Head of caudate nucleus (tissue), 42 donors: ENCODE data around the gene PUM2.
"Not testable (repeated sequence)": the region's sequence is repeated elsewhere in the genome, so short reads cannot be mapped to it uniquely, and the experiment has no call there.

Experiments
- DNase-seq, 42 donors: peaks; one replicate each; pipeline versions ENCODE4 v3.0.0 to v3.0.0-alpha.2; 2020 to 2021; ENCODE audit warnings: mixed read lengths in 7 of 42
- intact Hi-C: fragments of 100-400 bp; cut with DNase I; formaldehyde crosslinking; loops from one replicate; pipeline ENCODE4 v1.15.0; 2022

The PUM2 gene

DNA sequence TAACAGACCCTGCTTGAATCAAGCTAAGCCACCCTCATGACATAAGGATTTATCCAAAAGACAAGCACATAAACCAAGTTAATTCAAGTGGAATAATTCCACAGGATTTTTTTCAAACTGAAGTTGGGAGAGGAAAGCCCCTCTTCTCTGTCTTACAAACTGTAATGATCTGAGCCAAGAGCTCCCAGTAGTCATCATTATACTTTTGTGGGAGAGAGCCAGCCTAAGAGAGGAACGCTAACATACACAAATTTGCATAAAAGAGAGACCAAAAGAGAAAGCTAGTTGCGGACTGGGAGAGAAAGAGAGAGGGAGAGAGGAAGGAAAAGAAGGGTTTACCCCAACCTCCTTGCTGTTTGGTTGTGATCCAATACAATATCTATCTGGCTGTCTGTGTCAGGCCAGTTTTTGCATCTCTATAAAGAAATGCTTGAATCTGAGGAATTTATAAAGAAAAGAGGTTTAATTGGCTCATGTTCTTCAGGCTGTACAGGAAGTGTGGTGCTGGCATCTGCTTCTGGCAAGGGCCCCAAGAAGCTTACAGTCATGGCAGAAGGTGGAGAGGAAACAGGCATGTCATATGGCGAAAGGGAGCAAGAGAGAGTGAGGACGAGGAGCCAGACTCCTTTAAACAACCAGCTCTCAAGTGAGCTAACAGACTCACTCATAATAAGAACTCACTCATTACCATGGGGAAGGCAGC lies 20.8 kb upstream of the PUM2 start:
- DNase-seq, result no peak
- intact Hi-C loops, result no loop called here

DNA sequence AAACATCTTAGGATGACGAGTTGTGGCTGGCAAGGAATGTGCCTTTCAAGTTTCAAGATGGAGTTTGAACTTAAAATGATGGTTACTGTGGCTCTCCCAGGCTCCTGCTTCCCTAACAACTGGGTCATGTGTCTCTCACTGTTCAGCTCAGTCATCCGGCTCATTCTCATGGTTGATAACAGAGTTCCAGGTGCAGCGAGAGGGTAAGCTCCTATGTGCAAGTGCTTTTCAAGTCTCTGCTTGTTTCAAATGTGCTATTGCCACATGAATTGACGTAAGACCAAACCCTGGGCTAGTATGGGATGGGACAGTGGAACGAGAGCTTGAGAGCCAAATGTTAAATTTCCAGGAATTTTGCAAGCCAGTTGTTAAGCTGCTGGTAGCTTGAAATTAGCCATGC lies 19.5 kb upstream of the PUM2 start:
- DNase-seq, result no peak

DNA sequence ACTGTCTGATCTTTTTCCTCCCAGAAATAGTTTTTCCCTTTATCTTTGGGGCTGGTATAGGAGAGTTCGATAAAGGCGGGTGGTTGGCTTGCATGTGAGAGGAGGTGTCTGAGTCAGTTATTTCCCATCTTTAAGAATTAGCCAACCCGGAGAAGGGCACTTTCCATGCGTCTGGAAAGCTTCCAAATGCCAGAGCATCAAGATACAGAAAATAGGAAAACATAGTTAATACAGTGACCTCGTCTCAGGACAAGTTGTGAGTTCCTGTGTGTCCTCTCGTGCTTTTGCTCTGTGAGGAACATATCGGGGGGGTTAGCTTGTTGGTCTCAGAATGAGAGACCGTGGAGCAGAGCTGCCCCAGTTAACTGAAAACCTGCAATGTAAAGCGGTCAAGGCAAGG lies 18.7 kb upstream of the PUM2 start:
- no peak for DNase-seq
- intact Hi-C loops, result no loop called here

More for the DNA sequence above, 19.5 kb upstream of the PUM2 start:
- intact Hi-C loops, result no loop called here

DNA sequence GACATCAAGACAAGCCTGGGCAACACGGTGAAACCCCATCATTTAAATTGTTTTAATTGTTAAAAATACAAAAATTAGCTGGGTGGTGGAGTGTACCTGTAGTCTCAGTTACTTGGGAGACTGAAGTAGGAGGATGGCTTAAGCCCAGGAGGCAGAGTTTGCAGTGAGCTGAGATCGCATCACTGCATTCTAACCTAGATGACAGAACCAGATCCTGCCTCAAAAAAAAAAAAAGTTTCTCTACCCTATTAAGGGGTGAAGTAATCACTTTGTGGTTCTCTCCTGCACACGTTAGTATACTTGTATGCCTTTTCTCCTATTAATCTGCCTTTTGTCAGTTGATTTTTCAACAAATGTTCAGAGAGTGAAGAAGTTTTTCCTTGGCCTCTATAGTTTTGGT lies 18.1 kb upstream of the PUM2 start:
- no peak for DNase-seq
- intact Hi-C loops, result no loop called here

DNA sequence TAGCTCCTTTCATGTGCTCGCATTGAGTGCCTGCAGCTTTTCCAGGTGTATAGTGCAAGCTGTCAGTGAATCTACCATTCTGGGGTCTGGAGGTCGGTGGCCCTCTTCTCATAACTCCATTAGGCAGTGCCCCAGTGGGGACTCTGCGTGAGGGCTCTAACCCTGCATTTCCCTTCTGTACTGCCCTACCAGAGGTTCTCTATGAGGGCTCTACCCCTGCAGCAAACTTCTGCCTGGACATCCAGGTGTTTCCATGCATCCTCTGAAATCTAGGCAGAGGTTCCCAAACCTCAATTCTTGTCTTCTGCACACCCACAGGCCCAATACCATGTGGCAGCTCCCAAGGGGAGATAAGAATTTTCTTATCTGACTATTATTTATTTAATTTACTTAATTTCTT lies 17.3 kb upstream of the PUM2 start:
- DNase-seq, intact Hi-C loops: not testable (repeated sequence)

DNA sequence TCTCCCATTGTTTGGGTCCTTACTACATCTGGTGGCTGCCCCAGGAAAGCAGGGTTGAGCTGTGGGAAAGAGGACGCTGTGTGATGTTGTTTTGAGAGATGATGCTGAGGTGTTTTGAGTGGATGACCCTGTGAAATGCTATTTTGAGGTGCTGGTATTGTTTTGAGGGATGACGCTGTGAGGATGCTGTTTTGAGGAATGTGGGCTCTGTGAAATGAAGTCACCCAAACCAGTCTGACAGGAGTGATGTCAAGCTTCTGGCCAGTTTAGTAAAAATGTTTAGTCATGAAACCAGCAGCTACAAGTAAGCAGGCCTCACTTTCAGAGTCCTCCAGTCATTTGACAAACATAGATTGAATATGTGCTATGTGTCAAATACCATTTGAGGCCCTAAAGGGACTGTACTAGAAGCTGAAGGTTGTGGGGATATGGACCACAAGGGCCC lies 16.1 kb upstream of the PUM2 start:
- no peak for DNase-seq
- intact Hi-C loops, result no loop called here

DNA sequence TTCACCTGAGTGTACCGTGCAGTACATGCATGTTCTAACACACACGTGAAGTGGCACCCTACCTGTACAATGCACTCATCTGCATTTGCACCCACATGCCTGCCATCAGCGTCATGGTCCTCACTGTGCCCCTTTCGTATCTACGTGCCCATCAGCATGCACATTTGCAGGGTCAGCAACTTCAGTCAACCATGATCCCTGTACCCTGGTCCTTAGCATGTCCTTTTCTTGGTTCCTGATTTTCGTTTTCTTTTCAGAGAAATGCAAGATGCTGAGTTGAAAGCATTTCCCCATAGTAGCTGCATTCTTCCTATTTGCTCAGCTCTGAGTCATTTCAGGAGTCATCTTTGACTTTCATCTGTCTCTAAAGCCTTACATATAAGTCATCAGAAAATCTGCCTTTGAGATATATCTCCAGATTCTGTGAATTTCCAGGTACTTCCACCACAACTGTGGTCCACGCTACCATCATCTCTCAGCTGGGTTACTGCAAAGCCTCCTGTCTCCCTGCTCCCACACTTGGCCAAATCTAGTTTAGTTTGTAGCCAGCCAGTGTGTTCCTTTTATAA lies 14.7 kb upstream of the PUM2 start:
- intact Hi-C loops, result no loop called here

DNA sequence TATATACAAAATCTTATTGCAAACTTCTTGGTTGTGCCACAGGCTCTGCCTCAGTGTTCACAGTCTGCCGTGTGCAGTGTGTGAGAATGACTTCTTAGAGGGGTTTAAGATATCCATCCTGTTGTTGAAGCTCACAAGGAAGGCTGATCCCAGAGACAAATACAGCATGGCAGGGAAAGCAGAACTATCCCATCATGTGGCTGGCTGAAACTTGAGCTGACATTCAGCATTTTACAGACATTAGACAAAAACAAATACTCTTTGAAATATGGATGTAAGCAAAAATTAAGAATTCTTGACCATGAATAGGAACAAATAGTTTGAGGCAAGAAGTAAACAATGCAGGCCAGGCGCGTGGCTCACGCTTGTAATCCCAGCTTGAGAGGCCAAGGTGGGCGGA lies 12.9 kb upstream of the PUM2 start:
- intact Hi-C loops, result no loop called here
- no peak for DNase-seq

More for the DNA sequence above, 14.7 kb upstream of the PUM2 start:
- no peak for DNase-seq

DNA sequence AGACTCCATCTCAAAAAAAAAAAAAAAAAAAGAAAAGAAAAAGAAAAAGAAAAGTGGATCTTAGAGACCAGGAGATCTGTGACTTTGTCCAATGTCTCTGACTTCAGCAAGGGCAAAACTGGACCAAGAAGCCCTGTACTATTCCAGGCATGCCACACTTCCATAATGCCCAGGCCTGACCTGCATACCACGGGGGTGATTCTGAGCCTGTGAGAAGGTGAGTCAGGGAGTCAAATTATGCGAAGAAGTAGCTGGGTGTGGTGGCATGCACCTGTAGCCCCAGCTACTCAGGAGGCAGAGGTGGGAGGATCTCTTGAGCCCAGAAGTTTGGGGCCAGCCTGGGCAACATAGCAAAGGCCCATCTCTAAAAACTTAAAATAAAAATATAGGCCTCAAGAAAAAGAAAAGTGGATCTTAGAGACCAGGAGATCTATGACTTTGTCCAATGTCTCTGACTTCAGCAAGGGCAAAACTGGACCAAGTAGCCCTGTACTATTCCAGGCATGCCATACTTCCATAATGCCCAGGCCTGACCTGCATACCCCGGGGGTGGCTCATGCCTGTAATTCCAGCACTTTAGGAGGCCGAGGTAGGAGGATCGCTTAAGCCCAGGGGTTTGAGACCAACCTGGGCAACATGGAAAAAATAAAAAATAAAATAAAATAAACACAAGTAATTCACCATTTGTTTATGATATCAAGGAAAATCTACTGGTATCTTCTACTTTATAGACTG lies 12.2 kb upstream of the PUM2 start:
- no peak for DNase-seq
- intact Hi-C loops, result no loop called here

DNA sequence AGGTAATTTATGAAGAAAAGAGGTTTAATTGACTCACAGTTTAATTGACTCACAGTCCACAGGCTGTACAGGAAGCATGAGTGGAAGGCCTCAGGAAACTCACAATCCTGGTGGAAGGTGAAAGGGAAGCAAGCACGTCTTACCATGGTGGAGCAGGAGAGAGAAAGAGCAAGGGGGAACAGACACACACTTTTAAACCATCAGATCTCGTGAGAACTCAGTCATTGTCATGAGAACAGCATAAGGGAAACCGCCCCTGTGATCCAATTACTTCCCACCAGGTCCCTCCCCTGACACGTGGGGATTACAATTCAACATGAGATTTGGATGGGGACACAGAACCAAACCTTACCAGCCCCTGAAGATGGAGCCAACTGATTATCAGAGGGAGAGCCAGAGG lies 11.2 kb upstream of the PUM2 start:
- intact Hi-C loops, result no loop called here
- DNase-seq, result no peak

DNA sequence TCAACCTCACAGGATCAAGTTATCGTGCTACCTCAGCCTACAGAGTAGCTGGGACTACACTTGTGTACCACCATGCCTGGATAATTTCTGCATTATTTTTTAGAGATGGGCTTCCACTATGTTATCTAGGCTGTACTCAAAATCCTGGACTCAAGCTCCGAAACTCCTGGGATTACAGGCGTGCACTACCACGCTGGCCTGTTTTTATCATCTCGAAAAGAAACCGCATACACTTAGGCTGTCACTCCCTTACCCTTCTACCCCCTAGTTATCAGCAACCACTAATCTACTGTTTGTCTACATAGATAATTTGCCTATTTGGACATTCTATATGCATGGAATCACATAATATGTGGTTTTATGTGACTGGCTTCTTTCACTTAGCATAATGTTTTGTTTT lies 8.5 kb upstream of the PUM2 start:
- intact Hi-C loops, result loop anchor here (10.0 kb wide), 1 partner anchor 286 kb away; no protein-coding TSS in a partner anchor

DNA sequence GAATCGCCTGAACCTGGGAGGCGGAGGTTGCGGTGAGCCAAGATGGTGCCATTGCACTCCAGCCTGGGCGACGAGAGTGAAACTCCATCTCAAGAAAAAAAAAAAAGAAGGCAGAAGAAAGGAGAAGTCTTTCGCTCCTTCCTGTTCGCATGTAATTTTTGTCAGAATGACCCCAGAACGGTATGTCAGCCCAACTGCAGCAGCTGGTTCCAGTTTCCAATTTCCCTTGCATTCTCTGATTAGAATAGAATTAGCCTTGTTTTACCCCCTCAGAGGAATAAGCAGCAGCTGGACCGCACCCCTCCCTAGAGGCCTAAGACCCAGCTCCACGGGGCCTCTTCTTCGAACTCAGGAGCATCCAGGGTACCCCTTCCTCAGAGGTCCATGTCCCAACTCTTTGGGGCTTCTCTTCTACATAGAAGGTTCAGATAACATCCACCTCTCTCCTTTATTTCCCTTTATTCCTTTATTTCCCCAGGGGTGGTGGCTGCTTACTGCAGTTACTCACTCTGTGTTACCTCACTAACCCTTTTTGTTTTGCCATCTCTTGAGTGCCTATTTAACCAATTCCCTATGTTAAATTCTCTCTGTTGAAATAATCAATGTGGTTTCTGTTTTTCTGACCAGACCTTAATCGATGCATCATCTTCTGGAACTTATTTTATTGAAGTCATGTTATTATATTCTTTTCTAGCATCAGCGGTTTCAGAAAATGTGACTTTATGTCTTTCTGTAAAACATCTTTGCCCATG lies 7.2 kb upstream of the PUM2 start:
- intact Hi-C loops, result loop anchor here (10.0 kb wide), 1 partner anchor 287 kb away; no protein-coding TSS in a partner anchor
- DNase-seq, result no peak

More for the DNA sequence above, 8.5 kb upstream of the PUM2 start:
- DNase-seq, result no peak

DNA sequence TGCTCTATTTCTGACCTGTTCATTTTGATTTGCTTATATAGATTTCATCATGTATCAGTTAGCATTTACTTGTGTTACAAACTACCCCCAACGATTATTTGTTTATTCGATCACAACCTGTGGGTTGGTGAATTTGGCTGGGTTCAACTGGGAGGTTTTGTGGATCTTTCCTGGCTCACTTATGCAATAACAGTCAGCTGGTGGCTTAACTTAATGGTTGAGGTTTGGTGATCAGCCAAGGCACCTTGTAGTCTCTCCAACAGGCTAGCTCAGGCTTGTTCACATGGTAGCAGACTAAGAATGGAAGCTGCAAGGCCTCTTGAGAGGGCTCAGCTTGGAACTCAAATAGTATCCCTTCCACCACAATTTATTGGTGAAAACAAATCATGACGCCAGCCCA lies 5.4 kb upstream of the PUM2 start:
- intact Hi-C loops, result loop anchor here (10.0 kb wide), 1 partner anchor 289 kb away; no protein-coding TSS in a partner anchor
- no peak for DNase-seq

DNA sequence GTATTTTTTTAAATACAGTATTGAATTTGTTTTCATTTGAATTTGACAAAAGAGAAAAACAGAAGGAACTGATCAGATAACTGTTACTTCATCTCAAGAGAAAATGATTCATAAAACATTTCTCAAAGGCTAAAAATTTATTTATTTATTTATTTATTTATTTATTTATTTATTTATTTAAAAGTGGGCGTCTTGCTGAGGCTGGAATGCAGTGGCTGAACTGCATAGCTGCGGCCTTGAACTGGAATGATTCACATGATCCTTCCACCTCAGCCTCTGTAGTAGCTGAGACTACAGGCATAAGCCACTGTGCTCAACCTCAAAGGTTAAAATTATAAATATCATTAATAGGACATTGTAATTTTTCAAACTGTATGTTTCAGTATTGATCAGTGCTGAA lies 4.5 kb upstream of the PUM2 start:
- no peak for DNase-seq
- intact Hi-C loops, result loop anchor here (10.0 kb wide), 1 partner anchor 290 kb away; no protein-coding TSS in a partner anchor

DNA sequence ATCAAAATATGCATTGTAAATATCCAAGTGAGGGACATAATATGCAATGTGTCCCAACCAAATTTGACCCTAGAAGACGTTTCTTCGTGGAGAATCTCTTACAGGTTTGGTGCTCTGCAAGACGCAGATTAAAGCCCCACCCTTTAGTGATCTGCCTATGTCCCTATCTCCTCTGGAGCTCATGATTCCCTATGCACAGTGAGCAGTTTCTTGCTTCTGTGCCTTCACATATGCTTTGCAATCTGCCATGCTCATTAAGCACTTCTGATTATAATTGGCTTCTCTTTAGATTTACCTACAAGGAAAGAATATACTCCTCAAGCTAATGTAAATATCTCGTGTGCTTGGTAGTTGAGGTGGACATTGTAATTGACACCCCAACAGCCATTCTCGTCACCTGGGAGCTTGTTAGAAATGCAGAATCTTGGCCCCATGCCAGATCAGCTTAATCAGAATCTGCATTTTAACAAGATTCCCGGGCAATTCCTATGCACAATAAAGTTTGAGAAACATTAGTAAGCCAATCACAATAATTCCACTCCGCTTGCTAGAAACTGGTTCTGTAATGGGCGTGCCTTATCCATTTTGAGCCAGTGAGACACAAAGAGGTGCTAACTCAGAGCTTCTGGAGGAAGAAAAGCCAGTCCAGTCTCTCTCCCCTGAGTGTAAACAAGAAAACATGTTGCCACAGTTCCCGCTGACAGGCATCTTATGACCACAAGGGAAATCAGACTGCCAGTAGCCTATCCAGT lies 2.8 kb upstream of the PUM2 start:
- intact Hi-C loops, result loop anchor here (10.0 kb wide), 1 partner anchor 291 kb away; no protein-coding TSS in a partner anchor
- no peak for DNase-seq

DNA sequence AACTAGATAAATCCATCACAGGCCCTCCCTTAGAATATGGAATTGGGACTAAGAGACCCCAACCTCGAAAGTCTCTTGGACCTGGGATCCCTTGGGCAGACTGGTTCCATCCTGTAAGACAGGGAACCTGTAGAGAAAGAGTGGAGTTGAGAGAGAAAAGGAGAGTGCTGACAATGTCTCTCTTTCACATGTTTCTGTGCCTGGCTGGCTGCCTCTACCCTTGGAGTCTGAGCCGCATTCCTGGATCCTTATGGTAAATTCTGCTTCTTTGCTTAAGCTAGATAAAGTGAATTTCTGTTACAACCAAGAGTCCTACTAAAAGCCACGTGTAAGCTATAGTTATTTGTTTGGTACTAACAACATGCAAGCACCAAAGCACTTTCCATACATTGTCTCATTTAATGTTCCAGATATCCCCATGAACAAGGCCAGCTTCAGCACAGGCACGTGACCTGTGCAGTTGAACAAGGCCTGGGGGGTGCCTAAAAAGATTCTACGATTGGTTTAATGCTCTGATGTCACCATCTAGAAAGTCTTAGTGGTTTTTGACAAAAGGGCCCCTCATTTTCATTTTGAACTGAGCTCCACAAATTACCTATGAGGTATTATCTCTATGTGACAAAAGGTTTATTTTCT lies 2.1 kb upstream of the PUM2 start:
- DNase-seq, result no peak
- intact Hi-C loops, result loop anchor here (10.0 kb wide), 1 partner anchor 292 kb away; no protein-coding TSS in a partner anchor

DNA sequence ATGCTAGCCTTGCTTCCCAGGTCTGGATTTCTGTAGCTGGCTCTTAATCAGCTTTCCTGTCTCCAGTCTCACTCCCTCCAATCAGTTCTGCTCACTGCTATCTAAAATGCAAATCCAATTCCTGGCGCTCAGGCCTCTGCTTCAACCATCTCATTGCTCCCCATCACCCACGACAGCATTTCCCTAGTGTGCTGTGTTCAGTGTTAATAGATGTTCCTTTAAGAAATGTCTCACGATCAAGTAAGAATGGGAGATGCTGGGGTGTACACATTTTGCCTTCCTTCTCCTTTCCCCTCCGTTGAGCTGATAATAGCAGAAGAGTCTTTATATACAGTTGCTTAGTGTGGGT lies 1.6 kb upstream of the PUM2 start:
- peak in 3 of 42 donors; percentile 12 to 42 (median 17) for DNase-seq
- intact Hi-C loops, result loop anchor here (10.0 kb wide), 1 partner anchor 293 kb away; no protein-coding TSS in a partner anchor

DNA sequence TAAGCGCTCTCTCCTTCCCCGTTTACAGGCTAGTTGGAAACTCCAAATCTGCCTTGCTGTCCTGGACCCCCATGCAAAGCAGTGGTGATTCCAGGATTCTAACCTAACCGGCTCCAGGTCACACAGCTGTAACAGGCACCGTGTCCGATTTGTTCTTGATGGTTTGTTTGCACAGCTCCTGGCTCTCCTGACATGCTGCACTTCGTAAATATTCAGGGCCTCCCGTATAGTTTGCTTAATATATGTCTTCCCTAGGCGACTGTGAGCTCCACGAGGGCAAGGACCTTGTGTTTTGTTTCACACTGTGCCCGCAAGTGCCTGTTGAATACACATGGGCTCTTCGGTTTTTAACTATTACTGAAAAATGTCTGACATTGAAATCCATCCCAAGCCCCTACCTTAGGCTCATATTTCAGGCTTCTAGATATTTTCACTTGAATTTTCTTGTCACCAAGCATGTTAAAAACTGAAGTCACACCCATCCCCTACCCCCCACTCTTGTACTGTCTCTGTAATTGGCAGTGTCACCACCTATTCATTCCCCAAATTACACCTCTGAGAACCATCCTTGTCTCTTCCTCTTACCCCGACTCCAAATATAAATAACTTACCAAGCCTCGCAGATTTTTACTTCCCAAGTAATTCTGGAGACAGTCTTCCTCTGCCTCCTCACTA lies 1.0 kb upstream of the PUM2 start:
- intact Hi-C loops, result loop anchor here (10.0 kb wide), 1 partner anchor 293 kb away; no protein-coding TSS in a partner anchor
- DNase-seq, result no peak
